H9 (cell line): ENCODE measurements around the gene DDX55. TPM values are rescaled to one million over a fixed set of nuclear protein-coding genes. Genes with fewer than 3 reads are reported as not detected.

Experiments used
- DNase-seq: peaks from one replicate; pipeline ENCODE4 v3.0.0-alpha.2; 2017
- H2AFZ ChIP-seq: one replicate; pipeline ENCODE4 v1.6.1; 2013; ENCODE audit warnings: mild to moderate bottlenecking, low read length, control low read depth, moderate library complexity
- H2AK5ac ChIP-seq: 2 replicates; pipeline ENCODE4 v1.6.1; 2013; ENCODE audit warnings: low read length, control low read depth, mixed read lengths; ENCODE audit not compliant: insufficient read length
- H2BK120ac ChIP-seq: one replicate; pipeline ENCODE4 v1.6.1; 2013; ENCODE audit warnings: low read depth, mild to moderate bottlenecking, low read length, control low read depth, inconsistent platforms; ENCODE audit not compliant: poor library complexity, severe bottlenecking
- H2BK12ac ChIP-seq: 2 replicates; pipeline ENCODE4 v1.6.1; 2013; ENCODE audit warnings: low read length, control low read depth, mixed read lengths, low read depth; ENCODE audit not compliant: insufficient read length
- H2BK15ac ChIP-seq: 2 replicates; pipeline ENCODE4 v1.6.1; 2013; ENCODE audit warnings: low read depth, low read length, control low read depth
- H2BK20ac ChIP-seq: one replicate; pipeline ENCODE4 v1.6.1; 2013; ENCODE audit warnings: low read depth, mild to moderate bottlenecking, low read length, control low read depth, inconsistent platforms; ENCODE audit not compliant: poor library complexity, severe bottlenecking
- H2BK5ac ChIP-seq: 2 replicates; pipeline ENCODE4 v1.6.1; 2013; ENCODE audit warnings: low read length, control low read depth, mixed read lengths; ENCODE audit not compliant: insufficient read length
- H3K14ac ChIP-seq: 2 replicates; pipeline ENCODE4 v1.6.1; 2013; ENCODE audit warnings: low read length, control low read depth; ENCODE audit not compliant: insufficient read depth
- H3K18ac ChIP-seq: 2 replicates; pipeline ENCODE4 v1.6.1; 2013; ENCODE audit warnings: low read depth, mild to moderate bottlenecking, mixed read lengths, low read length, control low read depth; ENCODE audit not compliant: insufficient read length
- H3K23ac ChIP-seq: 2 replicates; pipeline ENCODE4 v1.6.1; 2013; ENCODE audit warnings: low read length, control low read depth, mixed read lengths, low read depth; ENCODE audit not compliant: insufficient read length
- H3K23me2 ChIP-seq: 2 replicates; pipeline ENCODE4 v1.6.1; 2013; ENCODE audit warnings: low read depth, mild to moderate bottlenecking, mixed read lengths, low read length, control low read depth; ENCODE audit not compliant: insufficient read length, poor library complexity, severe bottlenecking
- H3K27ac ChIP-seq: 2 replicates; pipeline ENCODE4 v1.5.1; 2013; ENCODE audit warnings: low read length, control low read depth, mixed read lengths, low read depth; ENCODE audit not compliant: insufficient read length
- H3K27me3 ChIP-seq: 2 replicates; pipeline ENCODE4 v1.6.1; 2013; ENCODE audit warnings: low read length, control low read depth, inconsistent platforms; ENCODE audit not compliant: insufficient read depth
- H3K4ac ChIP-seq: 2 replicates; pipeline ENCODE4 v1.6.1; 2013; ENCODE audit warnings: low read depth, mild to moderate bottlenecking, control low read depth, inconsistent platforms, low read length, moderate library complexity
- H3K4me1 ChIP-seq: 2 replicates; pipeline ENCODE4 v1.6.1; 2013; ENCODE audit warnings: low read length, control low read depth, inconsistent platforms; ENCODE audit not compliant: insufficient read depth
- H3K4me2 ChIP-seq: 2 replicates; pipeline ENCODE4 v1.6.1; 2013; ENCODE audit warnings: low read length, control low read depth, mixed read lengths; ENCODE audit not compliant: insufficient read length, insufficient read depth
- H3K56ac ChIP-seq: 2 replicates; pipeline ENCODE4 v1.6.1; 2013; ENCODE audit warnings: low read depth, mild to moderate bottlenecking, mixed read lengths, low read length, control low read depth; ENCODE audit not compliant: insufficient read length
- H3K79me1 ChIP-seq: 2 replicates; pipeline ENCODE4 v1.6.1; 2013; ENCODE audit warnings: low read depth, mild to moderate bottlenecking, moderate library complexity, low read length, control low read depth, inconsistent platforms; ENCODE audit not compliant: insufficient read depth, poor library complexity, severe bottlenecking
- H3K79me2 ChIP-seq: 2 replicates; pipeline ENCODE4 v1.6.1; 2013; ENCODE audit warnings: low read length, control low read depth, inconsistent platforms; ENCODE audit not compliant: insufficient read depth
- H3K9ac ChIP-seq: 2 replicates; pipeline ENCODE4 v1.6.1; 2013; ENCODE audit warnings: low read length, control low read depth, mixed read lengths; ENCODE audit not compliant: insufficient read length; ENCODE audit errors: extremely low read depth
- H3K9me3 ChIP-seq: one replicate; pipeline ENCODE4 v1.6.1; 2013; ENCODE audit warnings: low read depth, low read length, inconsistent platforms; ENCODE audit not compliant: control insufficient read depth
- H3T11ph ChIP-seq: one replicate; pipeline ENCODE4 v1.6.1; 2013; ENCODE audit warnings: mild to moderate bottlenecking, low read length, control low read depth, inconsistent platforms
- H4K20me1 ChIP-seq: one replicate; pipeline ENCODE4 v1.6.1; 2013; ENCODE audit not compliant: control insufficient read depth, insufficient read length, insufficient read depth
- H4K5ac ChIP-seq: 2 replicates; pipeline ENCODE4 v1.6.1; 2013; ENCODE audit warnings: low read depth, mild to moderate bottlenecking, mixed read lengths, low read length, control low read depth; ENCODE audit not compliant: insufficient read length
- H4K8ac ChIP-seq: replicated peaks from 2 replicates; pipeline ENCODE4 v1.6.1; 2013; ENCODE audit warnings: low read length, control low read depth, mixed read lengths, low read depth; ENCODE audit not compliant: insufficient read length
- H4K91ac ChIP-seq: 2 replicates; pipeline ENCODE4 v1.6.1; 2013; ENCODE audit warnings: low read depth, mild to moderate bottlenecking, moderate library complexity, mixed read lengths, low read length, control low read depth; ENCODE audit not compliant: insufficient read length
- H3K27ac Mint-ChIP-seq, 3 experiments: 2 replicates in 2 of 3; 3 replicates in 1 of 3; pipeline ENCODE4 v1.8.0; 2020 to 2021; ENCODE audit warnings: mixed read lengths in 3 of 3, mild to moderate bottlenecking in 1 of 3, moderate library complexity in 1 of 3
- H3K27me3 Mint-ChIP-seq: 2 replicates; pipeline ENCODE4 v1.8.0; 2021; ENCODE audit warnings: low read depth, mild to moderate bottlenecking, moderate library complexity, mixed read lengths
- H3K36me3 Mint-ChIP-seq, 3 experiments: 2 replicates in 2 of 3; 3 replicates in 1 of 3; pipeline ENCODE4 v1.8.0; 2020 to 2021; ENCODE audit warnings: low read depth in 3 of 3, mixed read lengths in 3 of 3; ENCODE audit not compliant: insufficient read depth in 1 of 3
- H3K4me1 Mint-ChIP-seq, 2 experiments: 2 replicates each; pipeline ENCODE4 v1.8.0; 2020; ENCODE audit warnings: mixed read lengths in 2 of 2
- H3K4me3 Mint-ChIP-seq, 2 experiments: 2 replicates in 1 of 2; 3 replicates in 1 of 2; pipeline ENCODE4 v1.8.0; 2020 to 2021; ENCODE audit warnings: mild to moderate bottlenecking in 2 of 2, mixed read lengths in 2 of 2, moderate library complexity in 1 of 2
- H3K9me3 Mint-ChIP-seq, 2 experiments: 2 replicates in 1 of 2; 3 replicates in 1 of 2; pipeline ENCODE4 v1.8.0; 2020; ENCODE audit warnings: mild to moderate bottlenecking in 2 of 2, mixed read lengths in 2 of 2, moderate library complexity in 1 of 2
- WGBS: extraction: QIAGEN DNeasy Blood & Tissue Kit; methylation state at CpG from one replicate; pipeline ENCODE4 v1.1.7; 2013; ENCODE audit warnings: missing lambda C conversion rate, low lambda C conversion rate, mixed read lengths; ENCODE audit not compliant: insufficient read length; ENCODE audit errors: extremely low coverage; 5-methylcytosine and 5-hydroxymethylcytosine counted together
- total RNA-seq: library from RNA; stranded (reverse); gene quantifications from 2 replicates; pipeline ENCODE4 v1.2.1, GENCODE V29; 2021
- TF ChIP-seq, protein P1 (sequence below): fragments of 200-600 bp; sonication (generic); conservative IDR thresholded peaks from 3 replicates; pipeline ENCODE4 v1.8.0; 2021; ENCODE audit warnings: antibody characterized with exemption, mild to moderate bottlenecking

Gene DDX55
- total RNA-seq, 1 experiment from 2014 or later, result 51.7 TPM

DNA sequence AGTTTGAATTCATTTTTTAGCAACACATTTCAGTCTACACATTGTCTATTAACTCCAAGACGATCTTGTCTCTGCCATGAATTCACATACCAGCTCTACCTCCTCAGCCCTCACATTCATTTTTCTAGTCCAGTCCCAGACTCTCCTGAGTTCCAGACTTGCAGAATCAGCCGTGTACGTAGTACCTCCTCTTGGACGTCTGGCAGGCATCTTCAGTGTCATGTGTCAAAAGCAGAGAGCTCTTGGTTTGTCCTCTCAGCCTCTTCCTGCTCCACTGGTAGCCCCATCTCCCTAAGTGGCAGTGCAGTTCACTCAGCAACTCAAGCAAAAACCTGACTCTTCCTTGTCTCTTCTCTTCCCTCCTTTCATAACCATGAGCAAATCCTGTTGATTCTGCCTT is 54.5 kb downstream of the DDX55 start:
- no peaks in the 10 kb centered on the region for H3K23me2 ChIP-seq
- no peak overlapping the region for H3K14ac ChIP-seq
- peaks cover 17 to 63% (median 50%) of the 10 kb centered on the region in 3 experiments; a peak in 6 of 7 replicates for H3K36me3 Mint-ChIP-seq
- no peak overlapping the region for H3T11ph ChIP-seq
- TF ChIP-seq, protein P1, sequence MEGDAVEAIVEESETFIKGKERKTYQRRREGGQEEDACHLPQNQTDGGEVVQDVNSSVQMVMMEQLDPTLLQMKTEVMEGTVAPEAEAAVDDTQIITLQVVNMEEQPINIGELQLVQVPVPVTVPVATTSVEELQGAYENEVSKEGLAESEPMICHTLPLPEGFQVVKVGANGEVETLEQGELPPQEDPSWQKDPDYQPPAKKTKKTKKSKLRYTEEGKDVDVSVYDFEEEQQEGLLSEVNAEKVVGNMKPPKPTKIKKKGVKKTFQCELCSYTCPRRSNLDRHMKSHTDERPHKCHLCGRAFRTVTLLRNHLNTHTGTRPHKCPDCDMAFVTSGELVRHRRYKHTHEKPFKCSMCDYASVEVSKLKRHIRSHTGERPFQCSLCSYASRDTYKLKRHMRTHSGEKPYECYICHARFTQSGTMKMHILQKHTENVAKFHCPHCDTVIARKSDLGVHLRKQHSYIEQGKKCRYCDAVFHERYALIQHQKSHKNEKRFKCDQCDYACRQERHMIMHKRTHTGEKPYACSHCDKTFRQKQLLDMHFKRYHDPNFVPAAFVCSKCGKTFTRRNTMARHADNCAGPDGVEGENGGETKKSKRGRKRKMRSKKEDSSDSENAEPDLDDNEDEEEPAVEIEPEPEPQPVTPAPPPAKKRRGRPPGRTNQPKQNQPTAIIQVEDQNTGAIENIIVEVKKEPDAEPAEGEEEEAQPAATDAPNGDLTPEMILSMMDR, result no peak
- no peaks in the 10 kb centered on the region for H3K27me3 ChIP-seq
- H3K4me1 Mint-ChIP-seq, result no peaks in the 10 kb centered on the region
- H2AK5ac ChIP-seq, result no peak overlapping the region
- no peaks in the 10 kb centered on the region for H3K79me2 ChIP-seq
- H3K27ac ChIP-seq, result no peak overlapping the region
- no peaks in the 10 kb centered on the region for H3K9me3 Mint-ChIP-seq
- H3K4me2 ChIP-seq, result no peak overlapping the region
- H2BK120ac ChIP-seq, result no peak overlapping the region
- no peaks in the 10 kb centered on the region for H3K79me1 ChIP-seq
- no peak overlapping the region for H2BK20ac ChIP-seq
- H2AFZ ChIP-seq, result no peak overlapping the region
- H2BK12ac ChIP-seq, result no peak overlapping the region
- H4K5ac ChIP-seq, result no peak overlapping the region
- no peak overlapping the region for H3K18ac ChIP-seq
- DNase-seq, result no peak
- no peak overlapping the region for H3K56ac ChIP-seq
- no peak overlapping the region for H4K91ac ChIP-seq
- H3K27ac Mint-ChIP-seq, result peak overlapping the region in 1 of 3 experiments; percentile 33; a peak in 1 of 7 replicates
- H3K9ac ChIP-seq, result no peak overlapping the region
- H4K8ac ChIP-seq, result no peak overlapping the region
- no peaks in the 10 kb centered on the region for H3K4me1 ChIP-seq
- H3K4me3 Mint-ChIP-seq, result no peak overlapping the region
- no CpG with 5 or more reads among the region's 4 CpGs for WGBS
- no peaks in the 10 kb centered on the region for H3K9me3 ChIP-seq
- no peaks in the 10 kb centered on the region for H3K27me3 Mint-ChIP-seq
- no peak overlapping the region for H2BK15ac ChIP-seq
- H2BK5ac ChIP-seq, result no peak overlapping the region
- H3K23ac ChIP-seq, result no peak overlapping the region
- no peak overlapping the region for H3K4ac ChIP-seq
- no peaks in the 10 kb centered on the region for H4K20me1 ChIP-seq
